HUES48 (cell line): ENCODE measurements around the gene RABL2B.
"Not testable (repeated sequence)": the region's sequence is repeated elsewhere in the genome, so short reads cannot be mapped to it uniquely, and the experiment has no call there.

Experiments
- H3K27ac ChIP-seq: one replicate; pipeline ENCODE4 v1.7.0; 2013; ENCODE audit warnings: low read depth, low read length, inconsistent platforms
- H3K27me3 ChIP-seq: 2 replicates; pipeline ENCODE4 v1.6.1; 2013; ENCODE audit warnings: mild to moderate bottlenecking, low read length; ENCODE audit not compliant: control insufficient read depth, insufficient read depth
- H3K36me3 ChIP-seq: 2 replicates; pipeline ENCODE4 v1.6.1; 2013; ENCODE audit warnings: low read length; ENCODE audit not compliant: control insufficient read depth, insufficient read depth
- H3K4me1 ChIP-seq: 2 replicates; pipeline ENCODE4 v1.6.1; 2013; ENCODE audit warnings: mild to moderate bottlenecking, low read length; ENCODE audit not compliant: control insufficient read depth, insufficient read depth
- H3K4me3 ChIP-seq: 2 replicates; pipeline ENCODE4 v1.5.1; 2013; ENCODE audit warnings: mild to moderate bottlenecking, low read depth, low read length
- H3K9ac ChIP-seq: 2 replicates; pipeline ENCODE4 v1.6.1; 2013; ENCODE audit warnings: mild to moderate bottlenecking, low read depth, low read length, moderate library complexity
- H3K9me3 ChIP-seq: 2 replicates; pipeline ENCODE4 v1.6.1; 2013; ENCODE audit warnings: low read length; ENCODE audit not compliant: control insufficient read depth, insufficient read depth

RABL2B gene

GRCh38 chr22:50756949-50757491 is 26.4 kb downstream of the RABL2B start:
- Histone ChIP-seq H3K9ac (peak overlapping the region; percentile 63; the same call in 1 of the 2 replicates), H3K4me3 (peak overlapping the region; percentile 73), H3K27ac (peak overlapping the region; percentile 55), H3K27me3 (peaks cover 42% of the 10 kb centered on the region)
- not testable (repeated sequence) for H3K9me3 ChIP-seq, H3K4me1 ChIP-seq, H3K36me3 ChIP-seq

DNA sequence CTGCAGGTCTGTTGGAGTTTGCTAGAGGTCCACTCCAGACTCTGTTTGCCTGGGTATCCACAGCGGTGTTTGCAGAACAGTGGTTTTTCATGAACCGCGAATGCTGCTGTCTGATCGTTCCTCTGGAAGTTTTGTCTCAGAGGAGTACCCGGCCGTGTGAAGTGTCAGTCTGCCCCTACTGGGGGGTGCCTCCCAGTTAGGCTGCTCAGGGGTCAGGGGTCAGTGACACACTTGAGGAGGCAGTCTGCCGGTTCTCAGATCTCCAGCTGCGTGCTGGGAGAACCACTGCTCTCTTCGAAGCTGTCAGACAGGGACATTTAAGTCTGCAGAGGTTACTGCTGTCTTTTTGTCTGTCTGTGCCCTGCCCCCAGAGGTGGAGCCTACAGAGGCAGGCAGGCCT is 27.0 kb downstream of the RABL2B start:
- H3K4me3 ChIP-seq, H3K36me3 ChIP-seq, H3K9me3 ChIP-seq, H3K4me1 ChIP-seq, H3K27ac ChIP-seq, H3K9ac ChIP-seq: not testable (repeated sequence)
- peaks cover 42% of the 10 kb centered on the region for H3K27me3 ChIP-seq

- H3K4me1 ChIP-seq, H3K9ac ChIP-seq, H3K36me3 ChIP-seq, H3K9me3 ChIP-seq, H3K4me3 ChIP-seq, H3K27ac ChIP-seq: not testable (repeated sequence)
- H3K27me3 ChIP-seq = peaks cover 38% of the 10 kb centered on the region
Measured at GRCh38 chr22:50755251-50755650, 28.2 kb downstream of the RABL2B start.

DNA sequence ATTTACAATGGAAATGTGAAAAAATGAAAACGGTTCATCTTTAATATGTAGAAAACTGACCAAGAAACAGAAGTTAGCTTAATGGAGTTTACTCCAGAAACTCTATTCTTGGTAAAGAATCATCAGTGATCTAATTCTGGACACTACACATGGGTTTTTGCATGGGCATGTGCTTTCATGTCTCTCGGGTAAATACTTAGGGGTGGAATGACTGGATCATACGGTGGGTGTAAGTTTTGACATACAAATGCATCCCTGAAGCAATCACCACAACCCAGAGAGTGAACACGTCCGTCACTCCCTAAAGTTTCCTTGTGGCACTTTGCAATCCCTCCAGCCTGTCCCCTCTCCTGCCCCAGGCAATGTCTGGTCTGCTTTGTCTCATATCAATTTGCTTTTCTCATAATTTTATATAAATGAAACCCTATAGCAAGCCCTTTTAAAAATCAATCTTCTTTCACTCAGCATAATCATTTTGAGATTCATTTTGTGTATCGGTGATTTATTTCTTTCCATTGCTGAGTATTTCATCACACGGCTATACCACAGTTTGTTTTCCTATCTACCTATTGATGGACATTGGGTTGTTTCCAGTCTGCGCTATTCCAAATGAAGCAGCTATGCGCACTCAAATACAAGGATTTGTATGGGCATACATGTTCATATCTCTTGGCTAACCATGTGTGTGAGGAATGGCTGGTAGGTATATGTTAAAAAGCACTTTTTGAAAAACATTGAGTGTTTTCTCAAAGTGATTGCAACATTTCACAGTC is 33.9 kb downstream of the RABL2B start:
- H3K27me3 ChIP-seq = peaks cover 13% of the 10 kb centered on the region
- H3K4me1 ChIP-seq, H3K9me3 ChIP-seq, H3K4me3 ChIP-seq, H3K9ac ChIP-seq, H3K27ac ChIP-seq, H3K36me3 ChIP-seq: not testable (repeated sequence)

DNA sequence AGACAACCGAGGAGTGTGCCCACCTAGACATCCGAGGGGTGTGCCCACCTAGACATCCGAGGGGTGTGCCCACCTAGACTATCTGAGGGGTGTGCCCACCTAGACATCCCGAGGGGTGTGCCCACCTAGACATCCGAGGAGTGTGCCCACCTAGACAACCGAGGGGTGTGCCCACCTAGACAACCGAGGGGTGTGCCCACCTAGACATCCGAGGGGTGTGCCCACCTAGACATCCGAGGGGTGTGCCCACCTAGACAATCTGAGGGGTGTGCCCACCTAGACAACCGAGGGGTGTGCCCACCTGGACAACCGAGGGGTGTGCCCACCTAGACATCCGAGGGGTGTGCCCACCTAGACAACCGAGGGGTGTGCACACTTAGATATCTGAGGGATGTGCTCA is 34.8 kb downstream of the RABL2B start:
- not testable (repeated sequence) for H3K27ac ChIP-seq, H3K4me3 ChIP-seq, H3K4me1 ChIP-seq, H3K9me3 ChIP-seq, H3K36me3 ChIP-seq, H3K9ac ChIP-seq
- peaks cover 10% of the 10 kb centered on the region for H3K27me3 ChIP-seq

- H3K9me3 ChIP-seq, H3K4me1 ChIP-seq, H3K4me3 ChIP-seq, H3K27ac ChIP-seq, H3K9ac ChIP-seq, H3K36me3 ChIP-seq: not testable (repeated sequence)
- peaks cover 10% of the 10 kb centered on the region for H3K27me3 ChIP-seq
Measured at GRCh38 chr22:50747521-50747920, 35.9 kb downstream of the RABL2B start.

DNA sequence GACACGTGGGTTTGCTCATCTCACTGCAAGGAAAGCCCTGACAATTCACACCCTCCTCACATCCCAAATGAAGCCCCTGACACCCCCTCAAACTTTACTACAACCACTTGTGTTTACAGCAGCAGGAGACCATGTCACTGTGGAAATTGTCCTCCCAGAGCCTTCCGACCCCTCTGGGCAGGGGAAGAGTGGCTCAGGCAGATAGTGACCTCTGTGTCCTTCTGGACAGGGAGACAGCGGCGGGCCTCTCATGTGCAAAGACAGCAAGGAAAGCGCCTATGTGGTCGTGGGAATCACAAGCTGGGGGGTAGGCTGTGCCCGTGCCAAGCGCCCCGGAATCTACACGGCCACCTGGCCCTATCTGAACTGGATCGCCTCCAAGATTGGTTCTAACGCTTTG is 39.0 kb downstream of the RABL2B start:
- not testable (repeated sequence) for H3K4me3 ChIP-seq, H3K36me3 ChIP-seq, H3K27ac ChIP-seq, H3K4me1 ChIP-seq, H3K9me3 ChIP-seq, H3K9ac ChIP-seq
- H3K27me3 ChIP-seq = peaks cover 16% of the 10 kb centered on the region

DNA sequence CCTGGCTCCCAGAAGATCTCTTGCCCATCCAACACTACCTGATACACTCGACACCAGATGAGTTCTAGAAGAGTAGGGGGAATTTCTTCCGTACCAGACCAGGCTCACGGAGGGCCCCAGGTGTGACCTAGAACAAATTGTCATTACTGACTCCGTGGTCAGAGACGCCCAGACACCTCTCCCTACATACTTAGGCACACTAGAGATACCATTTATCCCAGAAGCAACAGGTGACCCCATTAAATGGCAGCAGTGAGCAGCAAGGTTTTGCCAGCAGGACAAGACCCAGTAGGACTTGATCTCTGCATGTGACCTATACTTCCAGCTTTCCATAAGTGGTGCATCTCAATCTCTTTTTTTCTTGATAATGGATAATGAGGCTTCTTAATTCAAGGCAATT is 42.7 kb downstream of the RABL2B start:
- not testable (repeated sequence) for H3K4me3 ChIP-seq, H3K9ac ChIP-seq, H3K4me1 ChIP-seq, H3K27ac ChIP-seq, H3K36me3 ChIP-seq, H3K9me3 ChIP-seq
- peaks cover 44% of the 10 kb centered on the region for H3K27me3 ChIP-seq

GRCh38 chr22:50739894-50740293 is 43.5 kb downstream of the RABL2B start:
- no peak overlapping the region for H3K4me3 ChIP-seq
- peaks cover 52% of the 10 kb centered on the region for H3K27me3 ChIP-seq
- no peak overlapping the region for H3K9ac ChIP-seq
- H3K4me1 ChIP-seq = no peaks in the 10 kb centered on the region
- H3K9me3 ChIP-seq = no peaks in the 10 kb centered on the region
- no peak overlapping the region for H3K27ac ChIP-seq
- H3K36me3 ChIP-seq = no peaks in the 10 kb centered on the region

DNA sequence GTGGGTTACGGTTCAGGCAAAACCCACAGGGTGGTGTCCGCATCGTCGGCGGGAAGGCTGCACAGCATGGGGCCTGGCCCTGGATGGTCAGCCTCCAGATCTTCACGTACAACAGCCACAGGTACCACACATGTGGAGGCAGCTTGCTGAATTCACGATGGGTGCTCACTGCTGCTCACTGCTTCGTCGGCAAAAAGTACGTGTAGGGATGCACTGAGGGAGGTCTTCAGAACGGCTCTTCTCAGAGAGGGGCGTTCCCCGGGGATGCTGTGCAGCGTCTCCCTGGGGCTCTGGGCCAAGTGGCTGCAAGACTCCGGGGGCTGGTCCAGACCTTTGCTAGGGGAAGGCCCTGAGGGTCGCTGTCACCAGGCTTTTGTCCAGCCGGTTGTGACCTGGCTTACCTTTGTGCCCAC is 44.2 kb downstream of the RABL2B start:
- H3K27me3 ChIP-seq = peaks cover 57% of the 10 kb centered on the region
- H3K27ac ChIP-seq = no peak overlapping the region

DNA sequence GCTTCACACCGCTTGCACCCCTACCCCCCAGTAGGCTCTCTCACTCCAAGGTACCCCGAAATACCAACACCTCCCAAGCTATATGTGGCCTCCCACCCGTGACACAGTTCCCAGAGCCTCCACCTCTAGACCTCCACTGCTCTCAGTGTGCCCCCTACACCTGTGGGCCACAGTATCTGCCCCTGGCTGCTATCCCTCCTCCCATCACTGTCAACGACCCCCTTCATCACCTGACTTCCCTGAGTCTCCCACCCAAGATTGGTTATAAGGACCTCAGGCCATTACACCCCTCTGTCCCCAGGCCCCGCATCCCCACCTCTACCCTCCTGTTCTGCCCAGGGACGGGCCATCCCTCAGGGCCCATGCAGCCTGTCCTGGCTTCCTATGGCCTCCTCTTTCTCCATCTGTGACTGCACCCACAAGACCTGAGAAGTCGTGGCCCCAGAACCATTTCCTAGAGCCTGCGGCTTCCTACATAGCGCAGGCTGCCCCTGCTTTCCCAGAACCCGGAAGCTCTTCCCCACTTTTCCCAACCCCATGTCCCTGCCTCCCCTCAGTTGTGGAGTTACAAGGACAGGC is 44.7 kb downstream of the RABL2B start:
- H3K27ac ChIP-seq = no peak overlapping the region
- no peak overlapping the region for H3K4me3 ChIP-seq
- H3K9me3 ChIP-seq = no peaks in the 10 kb centered on the region
- peaks cover 62% of the 10 kb centered on the region for H3K27me3 ChIP-seq
- no peaks in the 10 kb centered on the region for H3K36me3 ChIP-seq
- no peak overlapping the region for H3K9ac ChIP-seq
- H3K4me1 ChIP-seq = no peaks in the 10 kb centered on the region

More for the DNA sequence above, 44.2 kb downstream of the RABL2B start:
- no peak overlapping the region for H3K4me3 ChIP-seq
- no peak overlapping the region for H3K9ac ChIP-seq
- H3K4me1 ChIP-seq = no peaks in the 10 kb centered on the region
- no peaks in the 10 kb centered on the region for H3K9me3 ChIP-seq
- no peaks in the 10 kb centered on the region for H3K36me3 ChIP-seq
